GM12878 (cell line): ENCODE measurements around the gene LBR. TPM values are rescaled to one million over a fixed set of nuclear protein-coding genes. Genes with fewer than 3 reads are reported as not detected.

Source experiments
- ATAC-seq: fragments of 200-7000 bp; cut with Tn5 transposase; 3 replicates; pipeline ENCODE4 v1.9.1; 2020; ENCODE audit warnings: mild to moderate bottlenecking, moderate library complexity
- BruUV-seq: library from RNA; stranded (reverse); fragments of 400-500 nt; replicated peaks from 2 replicates; lab custom pipeline; 2021; lab: Mats Ljungman, UMichigan
- CTCF ChIA-PET: fragments of 300-600 bp; sonication (Branson Sonifier 250); formaldehyde crosslinking; extraction: SDS; loops from one replicate; lab custom pipeline; 2021; ENCODE audit warnings: inconsistent platforms; lab: Yijun Ruan, JAX
- POLR2A ChIA-PET: fragments of 350-600 bp; formaldehyde crosslinking; extraction: SDS; loops from one replicate; lab custom pipeline; 2021; ENCODE audit warnings: inconsistent platforms; lab: Charles Lee
- RAD21 ChIA-PET: fragments of 300-600 bp; sonication (Branson Sonifier 250); formaldehyde crosslinking; loops from one replicate; lab custom pipeline; 2023; ENCODE audit warnings: antibody characterized with exemption; ENCODE audit not compliant: unreplicated experiment; lab: Charles Lee
- SMC1A ChIA-PET: fragments of 300-600 bp; sonication (Branson Sonifier 250); formaldehyde crosslinking; loops from one replicate; lab custom pipeline; 2023; ENCODE audit not compliant: unreplicated experiment, uncharacterized antibody; lab: Charles Lee
- DNase-seq: peaks from one replicate; pipeline ENCODE4 v3.0.0-alpha.2; 2011; ENCODE audit warnings: low read depth, low spot score
- FAIRE-seq: peaks from 3 replicates; lab custom pipeline; 2011; peaks lifted over from hg19 to GRCh38; lab: Jason Lieb, UNC
- H2AFZ ChIP-seq: 2 replicates; pipeline ENCODE4 v1.6.0; 2011; ENCODE audit warnings: low read depth, low read length, control low read depth; ENCODE audit not compliant: control insufficient read depth
- H3K27ac ChIP-seq: 2 replicates; pipeline ENCODE4 v1.5.1; 2011; ENCODE audit warnings: control low read depth; ENCODE audit not compliant: control insufficient read depth, insufficient read depth
- H3K27me3 ChIP-seq, 2 experiments: replicated peaks in 1 of 2; 2 replicates each; pipeline versions ENCODE4 v1.6.0 to v1.6.1; 2011; ENCODE audit warnings: low read length in 1 of 2; ENCODE audit not compliant: control insufficient read depth in 2 of 2, insufficient read depth in 2 of 2
- H3K36me3 ChIP-seq, 2 experiments: 2 replicates each; pipeline ENCODE4 v1.5.1; 2011; ENCODE audit warnings: low read length in 1 of 2; ENCODE audit not compliant: control insufficient read depth in 2 of 2, insufficient read depth in 2 of 2
- H3K4me1 ChIP-seq: 2 replicates; pipeline ENCODE4 v1.6.1; 2011; ENCODE audit warnings: mild to moderate bottlenecking, low read length, moderate library complexity, mixed read lengths; ENCODE audit not compliant: control insufficient read depth, insufficient read depth
- H3K4me2 ChIP-seq: 2 replicates; pipeline ENCODE4 v1.6.0; 2011; ENCODE audit warnings: control low read depth; ENCODE audit not compliant: control insufficient read depth, insufficient read depth
- H3K4me3 ChIP-seq: fragments of 200-600 bp; sonication (generic); 2 replicates; pipeline ENCODE4 v1.5.1; 2016
- H3K79me2 ChIP-seq: 2 replicates; pipeline ENCODE4 v1.6.0; 2011; ENCODE audit warnings: low read length; ENCODE audit not compliant: control insufficient read depth, insufficient read depth
- H3K9ac ChIP-seq: 2 replicates; pipeline ENCODE4 v1.8.0; 2011; ENCODE audit warnings: low read length, control low read depth, mixed read lengths; ENCODE audit not compliant: control insufficient read depth, insufficient read depth
- H3K9me3 ChIP-seq: replicated peaks from 3 replicates; pipeline ENCODE4 v1.5.1; 2011; ENCODE audit warnings: mild to moderate bottlenecking, low read length; ENCODE audit not compliant: control insufficient read depth, insufficient read depth
- H4K20me1 ChIP-seq: 2 replicates; pipeline ENCODE4 v1.6.0; 2011; ENCODE audit not compliant: control insufficient read depth, insufficient read depth
- ATF7 ChIP-seq: fragments of 450-650 bp; IDR thresholded peaks from 2 replicates; pipeline ENCODE4 v1.6.1; 2016; ENCODE audit warnings: low read depth, mild to moderate bottlenecking
- CBFB ChIP-seq: IDR thresholded peaks from 2 replicates; pipeline ENCODE4 v1.6.1; 2016; ENCODE audit warnings: antibody characterized with exemption, low read depth
- CUX1 ChIP-seq: IDR thresholded peaks from 2 replicates; pipeline ENCODE4 v1.6.1; 2012; ENCODE audit warnings: improper control_type of control experiment, low read depth, low read length; ENCODE audit not compliant: insufficient replicate concordance
- ELK1 ChIP-seq: IDR thresholded peaks from 2 replicates; pipeline ENCODE4 v1.6.1; 2012; ENCODE audit warnings: low read depth, low read length, improper control_type of control experiment
- JUND ChIP-seq: IDR thresholded peaks from 2 replicates; pipeline ENCODE4 v1.6.1; 2012; ENCODE audit warnings: low read depth, mild to moderate bottlenecking, low read length, improper control_type of control experiment, moderate library complexity
- KAT2A ChIP-seq: conservative IDR thresholded peaks from 2 replicates; pipeline ENCODE4 v1.6.1; 2011; ENCODE audit warnings: low read depth, low read length; ENCODE audit not compliant: control insufficient read depth
- MYB ChIP-seq: fragments of 150-350 bp; IDR thresholded peaks from 2 replicates; pipeline ENCODE4 v1.6.1; 2014; ENCODE audit warnings: mild to moderate bottlenecking, low read depth, low read length, borderline replicate concordance
- NFXL1 ChIP-seq: fragments of 450-650 bp; IDR thresholded peaks from 2 replicates; pipeline ENCODE4 v1.6.1; 2017; ENCODE audit warnings: antibody characterized with exemption, mild to moderate bottlenecking, borderline replicate concordance
- PAX5 ChIP-seq: IDR thresholded peaks from 2 replicates; pipeline ENCODE4 v1.6.1; 2011; ENCODE audit warnings: low read depth, low read length, borderline replicate concordance
- PBX3 ChIP-seq: IDR thresholded peaks from 2 replicates; pipeline ENCODE4 v1.6.1; 2011; ENCODE audit warnings: mild to moderate bottlenecking, low read depth, low read length, moderate library complexity; ENCODE audit not compliant: insufficient replicate concordance
- POLR2A ChIP-seq: IDR thresholded peaks from 2 replicates; pipeline ENCODE4 v1.6.1; 2011; ENCODE audit warnings: low read depth, mild to moderate bottlenecking, low read length
- RB1 ChIP-seq: fragments of 450-650 bp; formaldehyde crosslinking; IDR thresholded peaks from 2 replicates; pipeline ENCODE4 v1.6.1; 2017; ENCODE audit warnings: mild to moderate bottlenecking, borderline replicate concordance
- SUPT20H ChIP-seq: IDR thresholded peaks from 2 replicates; pipeline ENCODE4 v1.6.1; 2011; ENCODE audit warnings: low read depth, mild to moderate bottlenecking, low read length, moderate library complexity, borderline replicate concordance; ENCODE audit not compliant: control insufficient read depth
- TCF12 ChIP-seq: IDR thresholded peaks from 2 replicates; pipeline ENCODE4 v1.6.1; 2011; ENCODE audit warnings: low read depth, mild to moderate bottlenecking, low read length
- USF2 ChIP-seq: IDR thresholded peaks from 2 replicates; pipeline ENCODE4 v1.6.1; 2011; ENCODE audit warnings: low read depth, low read length, improper control_type of control experiment, borderline replicate concordance
- YBX1 ChIP-seq: fragments of 450-650 bp; IDR thresholded peaks from 2 replicates; pipeline ENCODE4 v1.6.1; 2016; ENCODE audit warnings: antibody characterized with exemption
- ZNF24 ChIP-seq: fragments of 450-650 bp; IDR thresholded peaks from 2 replicates; pipeline ENCODE4 v1.6.1; 2017; ENCODE audit warnings: antibody characterized with exemption, mild to moderate bottlenecking
- WGBS: methylation state at CpG from one replicate; pipeline ENCODE4 v1.1.6; 2016; ENCODE audit warnings: low lambda C conversion rate; ENCODE audit not compliant: insufficient replicate concordance, insufficient coverage; ENCODE audit errors: missing lambda C conversion rate; 5-methylcytosine and 5-hydroxymethylcytosine counted together
- in situ Hi-C: fragments of 300-500 bp; cut with MboI; formaldehyde crosslinking; loops from 9 replicates; pipeline ENCODE4 v1.14.3; 2018; ENCODE audit warnings: mixed read lengths
- intact Hi-C: fragments of 100-400 bp; cut with micrococcal nuclease; formaldehyde crosslinking; loops from one replicate; pipeline ENCODE4 v1.14.2; 2022; ENCODE audit not compliant: unreplicated experiment
- polyA plus RNA-seq, 11 experiments: library from polyadenylated mRNA; depleted of rRNA in 4 of 11; unstranded in 6 of 11; stranded (reverse) in 5 of 11; fragments of >200 nt; fragmentation: Nextera tagmentation in 4 of 11; fragmentation: Illumina TruSeq in 1 of 11; extraction: Ambion mirVana in 4 of 11; extraction: Trizol in 1 of 11; gene quantifications; 1 replicate in 1 of 11; 2 replicates in 10 of 11; pipeline versions ENCODE4 v1.2.1 to v1.2.3, GENCODE V29; 2011 to 2016; ENCODE audit warnings: inconsistent platforms in 2 of 11, missing spikeins in 2 of 11, low read depth in 1 of 11
- total RNA-seq, 4 experiments: library from RNA; depleted of rRNA in 3 of 4; stranded (reverse); fragments of >200 nt in 3 of 4; fragmentation: Illumina TruSeq in 1 of 4; extraction: Trizol in 1 of 4; gene quantifications; 2 replicates each; pipeline versions ENCODE4 v1.2.1 to v1.2.3, GENCODE V29; 2013 to 2021

Gene LBR
- total and polyA plus RNA-seq, 10 of the 15 experiments (the other 5 are each of a cell fraction or from before 2014, with no cell fraction given) = 81.8 to 178 (median 114) TPM

- CTCF ChIA-PET = no interaction called here
- WGBS = 42% methylated on average over 1 of the region's 1 CpG
These were observed 47.1 kb downstream of the LBR start for GRCh38 chr1:225380691-225381090.

More at GRCh38 chr1:225380691-225381090, 47.1 kb downstream of the LBR start:
- ChIA-PET POLR2A (no interaction called here), RAD21 (no interaction called here), SMC1A (interaction anchor here (0.7 kb wide), 1 partner anchor 545 kb away, joined by 3 read pairs; no protein-coding TSS in a partner anchor)
- Histone ChIP-seq H3K36me3 (no peaks in the 10 kb centered on the region), H4K20me1 (no peaks in the 10 kb centered on the region), H3K4me2 (no peak overlapping the region), H3K79me2 (no peaks in the 10 kb centered on the region), H3K9me3 (no peaks in the 10 kb centered on the region), H3K4me3 (no peak overlapping the region), H3K27ac (no peak overlapping the region), H3K9ac (no peak overlapping the region), H3K4me1 (no peaks in the 10 kb centered on the region), H3K27me3 (no peaks in the 10 kb centered on the region), H2AFZ (no peak overlapping the region)
- no peak for DNase-seq
- BruUV-seq = no TSS peak
- intact Hi-C loops (no loop called here), in situ Hi-C loops (no loop called here)
- TF ChIP-seq USF2 (no peak), PAX5 (no peak), CBFB (no peak), TCF12 (no peak), JUND (no peak), POLR2A (no peak), ELK1 (no peak), NFXL1 (no peak), CUX1 (no peak), SUPT20H (no peak), ZNF24 (no peak), PBX3 (no peak), KAT2A (no peak), MYB (no peak), ATF7 (no peak), YBX1 (no peak), RB1 (no peak)
- no peak for FAIRE-seq
- ATAC-seq = no peak
